ENCODE results near the gene ABCB6.
A peak's percentile ranks its signal among the peaks of the same experiment; 100 is the strongest.

The ABCB6 gene

DNA sequence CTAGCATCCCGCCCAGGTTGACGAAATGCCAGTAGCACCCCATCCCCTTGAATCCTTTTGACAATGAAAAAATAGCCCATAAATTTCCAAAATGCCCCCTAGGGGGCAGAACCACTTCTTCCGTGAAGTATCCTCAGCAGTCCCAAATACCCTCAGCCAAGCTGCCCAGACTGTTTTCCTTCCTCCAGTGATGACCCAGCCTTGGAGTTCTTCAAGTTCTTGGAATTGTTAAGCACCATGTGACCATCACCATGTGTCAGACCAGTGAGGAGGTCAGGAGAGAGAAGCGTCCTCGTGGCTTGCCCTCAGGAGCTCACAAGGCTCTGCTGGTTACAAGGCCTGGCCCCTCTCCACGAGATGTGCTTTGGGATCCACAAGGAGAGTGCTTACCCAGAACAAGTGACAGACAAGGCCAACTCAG is 47.5 kb downstream of the ABCB6 start:
- DNase-seq (ENCODE audit: low read depth in 1 of 2, low spot score in 1 of 2), result no peak

- DNase-seq (ENCODE audit: low read depth in 1 of 2, low spot score in 1 of 2), result no peak
These were observed 48.7 kb downstream of the ABCB6 start, which contains the start of gene SLC23A3 for GRCh38 chr2:219169930-219170654. TSS of gene SLC23A3 (minus strand) at chr2:219170029. CDS start at chr2:219169984, 45 bp downstream.

- DNase-seq (ENCODE audit: low read depth in 1 of 2, low spot score in 1 of 2), result no peak
These were observed 49.8 kb downstream of the ABCB6 start for GRCh38 chr2:219168932-219169331.

DNA sequence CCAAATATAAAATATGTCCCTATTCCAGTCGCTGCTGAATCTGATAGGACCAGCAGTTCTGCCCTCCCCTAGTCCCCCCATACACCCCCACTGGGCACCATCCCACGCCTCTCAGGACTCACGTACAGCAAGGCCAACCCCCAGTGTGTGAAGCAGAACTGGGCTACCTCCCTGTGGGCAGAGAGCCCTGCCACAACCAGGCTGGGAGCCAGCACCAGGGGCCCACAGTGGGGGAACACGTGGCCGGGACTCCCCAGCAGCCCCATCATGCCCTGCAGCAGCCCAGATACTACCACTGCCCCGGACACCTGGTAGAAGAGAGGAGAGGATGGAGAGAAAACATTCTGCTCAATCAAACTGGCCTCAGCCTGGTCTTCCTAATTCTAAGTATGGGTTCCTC is 50.2 kb downstream of the ABCB6 start:
- no peak for DNase-seq (ENCODE audit: low read depth in 1 of 2, low spot score in 1 of 2)

GRCh38 chr2:219167997-219168396 is 50.8 kb downstream of the ABCB6 start:
- no peak for DNase-seq (ENCODE audit: low read depth in 1 of 2, low spot score in 1 of 2)

GRCh38 chr2:219165058-219165911 is 53.5 kb downstream of the ABCB6 start:
- no peak for DNase-seq (ENCODE audit: low read depth in 1 of 2, low spot score in 1 of 2)

- DNase-seq (ENCODE audit: low read depth in 1 of 2, low spot score in 1 of 2), result no peak
These were observed 55.6 kb downstream of the ABCB6 start for GRCh38 chr2:219163156-219163555.

DNA sequence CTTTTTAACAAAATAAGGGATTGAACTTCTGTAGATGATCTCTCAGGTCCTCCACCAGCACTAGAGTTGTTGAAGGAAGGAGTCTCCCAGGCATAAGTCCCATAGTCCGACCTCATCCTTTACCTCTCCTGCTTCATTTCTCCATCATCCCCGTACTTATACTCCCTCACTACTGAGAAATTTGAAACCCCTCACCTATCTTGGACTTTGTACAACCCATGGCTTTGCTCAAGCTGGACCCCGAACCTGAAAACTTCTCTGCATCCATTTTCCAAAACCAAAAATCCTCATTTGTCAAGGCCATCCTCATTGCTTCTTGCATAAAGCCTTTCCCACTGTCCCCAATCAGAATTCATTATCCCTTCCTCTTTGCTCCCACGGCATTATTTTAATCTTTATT is 57.7 kb downstream of the ABCB6 start:
- DNase-seq (ENCODE audit: low read depth in 1 of 2, low spot score in 1 of 2), result no peak

DNA sequence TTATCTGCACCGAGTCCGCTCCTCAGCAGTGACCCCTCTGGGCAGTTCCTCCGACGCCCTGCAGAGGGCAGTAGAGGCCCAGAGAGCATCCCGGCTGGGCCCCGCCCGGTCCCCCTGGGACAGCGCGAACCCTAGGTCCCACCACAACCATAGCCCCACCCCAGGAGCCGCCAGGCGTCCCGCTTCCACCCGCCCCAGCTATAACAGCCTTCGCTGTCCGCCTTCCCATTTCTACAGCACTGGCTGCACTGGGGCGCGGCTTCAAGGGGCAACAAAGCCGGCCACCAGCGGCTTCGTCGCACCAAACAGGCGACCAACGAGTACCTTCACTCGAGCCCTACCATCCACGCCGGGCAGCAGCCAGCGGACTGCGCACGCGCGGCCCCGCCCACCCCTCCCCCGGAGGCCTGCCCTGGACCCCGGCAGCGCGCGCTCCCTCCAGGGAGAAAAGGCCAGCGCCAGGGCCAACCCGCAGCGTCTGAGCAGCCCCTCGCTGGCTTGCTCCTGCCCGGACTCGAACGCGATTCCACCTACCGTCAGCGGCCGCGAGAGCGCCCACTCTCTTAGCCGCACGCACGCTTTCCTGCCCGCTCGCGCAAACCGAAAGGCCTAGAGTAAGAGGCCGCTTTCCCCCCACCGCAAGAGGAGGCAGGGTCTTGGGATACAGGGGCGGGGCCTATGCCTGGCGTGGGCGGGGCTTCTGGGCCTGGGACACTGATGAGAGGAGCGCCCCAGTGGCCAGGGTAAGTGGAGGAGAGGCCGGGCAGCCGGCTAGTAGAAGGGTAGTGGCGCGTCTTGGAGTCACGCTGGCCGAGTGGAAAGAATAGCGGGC is 58.4 kb downstream of the ABCB6 start, which contains the start of gene NHEJ1:
NHEJ1 (minus strand) TSS at position 630 of the 832 bp plus-strand sequence. CDS start 2,453 bp downstream, outside the sequence.
- DNase-seq (ENCODE audit: low read depth in 1 of 2, low spot score in 1 of 2), result peak; percentile 87 to 90

Measured in stimulated activated CD4-positive, alpha-beta T cell treated with anti-CD3 and anti-CD28 coated beads, Interleukin-15, amount 100 ng/mL, for 1 hour (primary cell).